K562 (cell line): ENCODE results near the gene MED20. TPM values are rescaled to one million over a fixed set of nuclear protein-coding genes. Genes with fewer than 3 reads are reported as not detected.

ENCODE experiments used
- ATAC-seq: fragments of 200-7000 bp; cut with Tn5 transposase; 3 replicates; pipeline ENCODE4 v1.9.1; 2020; ENCODE audit warnings: moderate library complexity
- BruUV-seq: library from RNA; stranded (reverse); fragments of 400-500 nt; replicated peaks from 2 replicates; lab custom pipeline; 2021; lab: Mats Ljungman, UMichigan
- CTCF ChIA-PET: fragments of 300-600 bp; formaldehyde crosslinking; extraction: SDS; loops from one replicate; lab custom pipeline; 2021; ENCODE audit warnings: low intra/inter-chr PET ratio; lab: Yijun Ruan, JAX
- POLR2A ChIA-PET: fragments of 300-600, 350-650 bp; sonication (Branson Sonifier 250); formaldehyde crosslinking; extraction: SDS; loops from one replicate; lab custom pipeline; 2021; ENCODE audit warnings: antibody characterized with exemption, inconsistent platforms; lab: Yijun Ruan, JAX
- DNase-seq, 4 experiments: peaks; one replicate each; pipeline versions ENCODE4 v3.0.0 to v3.0.0-alpha.2; 2011 to 2018; ENCODE audit warnings: low spot score in 3 of 4, mixed read lengths in 3 of 4; ENCODE audit errors: extremely low read depth in 1 of 4
- FAIRE-seq: peaks from 2 replicates; lab custom pipeline; 2011; peaks lifted over from hg19 to GRCh38; lab: Jason Lieb, UNC
- H2AFZ ChIP-seq: 2 replicates; pipeline ENCODE4 v1.6.0; 2011; ENCODE audit warnings: low read depth, low read length, control low read depth, inconsistent platforms
- H3K27ac ChIP-seq: fragments of 200-600 bp; 3 replicates; pipeline ENCODE4 v1.8.0; 2011; ENCODE audit warnings: low read depth, mild to moderate bottlenecking, control low read depth, inconsistent platforms, low read length, moderate library complexity, mixed read lengths; ENCODE audit errors: extremely low read depth
- H3K27me3 ChIP-seq, 2 experiments: fragments of 300-600 bp in 1 of 2; 2 replicates in 1 of 2; 3 replicates in 1 of 2; pipeline versions ENCODE4 v1.6.0 to v1.8.0; 2011; ENCODE audit warnings: inconsistent platforms in 2 of 2, low read length in 2 of 2, mild to moderate bottlenecking in 1 of 2, mixed read lengths in 1 of 2, moderate library complexity in 1 of 2; ENCODE audit not compliant: control insufficient read depth in 2 of 2, insufficient read depth in 2 of 2
- H3K36me3 ChIP-seq: fragments of 300-600 bp; 3 replicates; pipeline ENCODE4 v1.8.0; 2011; ENCODE audit warnings: mild to moderate bottlenecking, low read length, inconsistent platforms; ENCODE audit not compliant: control insufficient read depth, insufficient read depth
- H3K4me1 ChIP-seq, 2 experiments: fragments of 200-600 bp in 1 of 2; replicated peaks in 1 of 2; 2 replicates in 1 of 2; 3 replicates in 1 of 2; pipeline versions ENCODE4 v1.5.1 to v1.8.0; 2011; ENCODE audit warnings: inconsistent platforms in 2 of 2, low read length in 2 of 2, mild to moderate bottlenecking in 1 of 2, mixed read lengths in 1 of 2, moderate library complexity in 1 of 2; ENCODE audit not compliant: control insufficient read depth in 2 of 2, insufficient read depth in 2 of 2
- H3K4me2 ChIP-seq: 2 replicates; pipeline ENCODE4 v1.6.1; 2011; ENCODE audit warnings: low read length, control low read depth, inconsistent platforms, mixed read lengths; ENCODE audit not compliant: insufficient read depth
- H3K4me3 ChIP-seq: fragments of 200-600 bp; sonication (generic), shearing (Covaris generic); 2 replicates; pipeline ENCODE4 v1.5.1; 2016; ENCODE audit warnings: control low read depth, inconsistent platforms
- H3K79me2 ChIP-seq: fragments of 200-600 bp; 3 replicates; pipeline ENCODE4 v1.8.0; 2011; ENCODE audit warnings: low read length, inconsistent platforms; ENCODE audit not compliant: control insufficient read depth, insufficient read depth
- H3K9ac ChIP-seq, 2 experiments: 2 replicates each; pipeline versions ENCODE4 v1.6.0 to v1.6.1; 2011; ENCODE audit warnings: low read depth in 2 of 2, low read length in 2 of 2, control low read depth in 1 of 2, inconsistent platforms in 1 of 2, mild to moderate bottlenecking in 1 of 2, mixed read lengths in 1 of 2; ENCODE audit not compliant: insufficient read depth in 1 of 2
- H3K9me1 ChIP-seq: one replicate; pipeline ENCODE4 v1.6.0; 2011; ENCODE audit warnings: inconsistent platforms, mild to moderate bottlenecking, low read length, moderate library complexity; ENCODE audit not compliant: control insufficient read depth, insufficient read depth
- H3K9me3 ChIP-seq: replicated peaks from 2 replicates; pipeline ENCODE4 v1.5.1; 2011; ENCODE audit warnings: low read depth, low read length, inconsistent platforms; ENCODE audit not compliant: control insufficient read depth, insufficient read depth
- H4K20me1 ChIP-seq: replicated peaks from 2 replicates; pipeline ENCODE4 v1.6.1; 2011; ENCODE audit warnings: low read length, inconsistent platforms, mixed read lengths; ENCODE audit not compliant: control insufficient read depth, insufficient read depth
- CREB3 ChIP-seq: fragments of 450-650 bp; conservative IDR thresholded peaks from 2 replicates; pipeline ENCODE4 v1.6.1; 2016; ENCODE audit warnings: missing genetic modification characterization, low read depth, mild to moderate bottlenecking, missing compliant biosample characterization, moderate library complexity
- ETV1 ChIP-seq: fragments of 450-650 bp; conservative IDR thresholded peaks from 2 replicates; pipeline ENCODE4 v1.6.1; 2016; ENCODE audit warnings: missing genetic modification characterization, control low read depth, low read depth, missing compliant biosample characterization
- GTF2E2 ChIP-seq: fragments of 200-800 bp; sonication (Bioruptor generic); IDR thresholded peaks from 2 replicates; pipeline ENCODE4 v1.6.1; 2016; ENCODE audit warnings: missing genetic modification characterization, missing compliant biosample characterization
- ILF3 ChIP-seq: fragments of 450-650 bp; IDR thresholded peaks from 2 replicates; pipeline ENCODE4 v1.6.1; 2018; ENCODE audit warnings: antibody characterized with exemption, mild to moderate bottlenecking, moderate library complexity, borderline replicate concordance
- NFIC ChIP-seq: fragments of 450-650 bp; IDR thresholded peaks from 2 replicates; pipeline ENCODE4 v1.6.1; 2017; ENCODE audit warnings: mild to moderate bottlenecking, inconsistent platforms
- NR2F6 ChIP-seq: fragments of 450-650 bp; formaldehyde crosslinking; IDR thresholded peaks from 2 replicates; pipeline ENCODE4 v1.4.0; 2020; ENCODE audit warnings: mild to moderate bottlenecking
- POLR2A ChIP-seq: fragments of 450-650 bp; conservative IDR thresholded peaks from 2 replicates; pipeline ENCODE4 v1.6.1; 2016
- ZBTB8A ChIP-seq: fragments of 450-650 bp; IDR thresholded peaks from 2 replicates; pipeline ENCODE4 v1.6.1; 2018; ENCODE audit warnings: mild to moderate bottlenecking, moderate library complexity; ENCODE audit not compliant: partially characterized antibody
- ZNF696 ChIP-seq: fragments of 250-450 bp; sonication (Bioruptor Pico); conservative IDR thresholded peaks from 2 replicates; pipeline ENCODE4 v1.4.0; 2020; ENCODE audit warnings: mild to moderate bottlenecking, moderate library complexity
- WGBS: fragments of 100-300 bp; shearing (Covaris generic); methylation state at CpG from one replicate; pipeline ENCODE4 v1.1.6; 2016; ENCODE audit warnings: low coverage, mixed read lengths; ENCODE audit not compliant: insufficient coverage; ENCODE audit errors: missing lambda C conversion rate; 5-methylcytosine and 5-hydroxymethylcytosine counted together
- in situ Hi-C: fragments of 300-500 bp; cut with MboI; formaldehyde crosslinking; loops from 4 replicates; pipeline ENCODE4 v1.15.0; 2018; ENCODE audit warnings: inconsistent platforms, mixed read lengths
- intact Hi-C: fragments of 100-400 bp; cut with micrococcal nuclease; formaldehyde crosslinking; loops from 2 replicates; pipeline ENCODE4 v1.14.2; 2022
- polyA plus RNA-seq, 8 experiments: library from polyadenylated mRNA; depleted of rRNA in 4 of 8; stranded (reverse) in 5 of 8; unstranded in 3 of 8; fragments of >200 nt; fragmentation: Nextera tagmentation in 2 of 8; fragmentation: Illumina TruSeq in 1 of 8; extraction: Ambion mirVana in 2 of 8; extraction: Trizol in 1 of 8; gene quantifications; 2 replicates each; pipeline versions ENCODE4 v1.2.1 to v1.2.3, GENCODE V29; 2011 to 2014; ENCODE audit warnings: inconsistent platforms in 1 of 8, missing spikeins in 1 of 8
- total RNA-seq, 7 experiments: library from RNA; depleted of rRNA in 6 of 7; stranded (reverse); fragments of >200 nt in 6 of 7; fragmentation: Illumina TruSeq in 2 of 7; extraction: Trizol in 2 of 7; gene quantifications; 2 replicates each; pipeline versions ENCODE4 v1.2.1 to v1.2.3, GENCODE V29; 2011 to 2021; ENCODE audit warnings: low replicate concordance in 1 of 7

MED20 gene
- total and polyA plus RNA-seq, 9 of the 15 experiments (the other 6 are each of a cell fraction or from before 2014, with no cell fraction given), result 27.3 to 80.9 (median 46.0) TPM

GRCh38 chr6:41909727-41910126 is 11.2 kb downstream of the MED20 start:
- Histone ChIP-seq H3K9me1 (no peaks in the 10 kb centered on the region), H3K9me3 (no peaks in the 10 kb centered on the region), H3K4me3 (no peak overlapping the region), H3K27me3 (no peaks in the 10 kb centered on the region), H3K27ac (no peak overlapping the region), H3K4me1 (no peaks in the 10 kb centered on the region; a peak in 2 of 5 replicates), H3K79me2 (peaks cover 15% of the 10 kb centered on the region; the same call in 2 of the 3 replicates), H3K4me2 (no peak overlapping the region), H4K20me1 (no peaks in the 10 kb centered on the region), H3K9ac (no peak overlapping the region; a peak in 1 of 4 replicates), H3K36me3 (peaks cover 84% of the 10 kb centered on the region), H2AFZ (no peak overlapping the region)
- in situ Hi-C loops, result loop anchor here (5.0 to 10.0 kb wide), 2 partner anchors 122 to 135 kb away; partner anchors contain the start of gene TOMM6
- 100% methylated on average over 1 of the region's 1 CpG for WGBS
- DNase-seq, result no peak
- no peak for FAIRE-seq
- no TSS peak for BruUV-seq
- ChIA-PET POLR2A (interaction anchor here (1.1 to 1.7 kb wide), 3 partner anchors 12 to 16 kb away, joined by 3 to 6 read pairs (median 5); partner anchors contain the start of genes BYSL and MED20), CTCF (no interaction called here)
- TF ChIP-seq NFIC (no peak), ILF3 (no peak), GTF2E2 (tag) (no peak), ZBTB8A (no peak), ETV1 (tag) (no peak), POLR2A (no peak), NR2F6 (CRISPR knock-in tag) (no peak), CREB3 (tag) (no peak), ZNF696 (no peak)
- intact Hi-C loops, result no loop called here
- no peak for ATAC-seq
